ENCODE data around the gene CFAP68. TPM values are rescaled to one million over a fixed set of nuclear protein-coding genes. Genes with fewer than 3 reads are reported as not detected.

Gene CFAP68
- total and polyA plus RNA-seq, 2 of the 8 experiments (the other 6 are each of a cell fraction or from before 2014, with no cell fraction given), result 21.4 to 43.1 TPM

DNA sequence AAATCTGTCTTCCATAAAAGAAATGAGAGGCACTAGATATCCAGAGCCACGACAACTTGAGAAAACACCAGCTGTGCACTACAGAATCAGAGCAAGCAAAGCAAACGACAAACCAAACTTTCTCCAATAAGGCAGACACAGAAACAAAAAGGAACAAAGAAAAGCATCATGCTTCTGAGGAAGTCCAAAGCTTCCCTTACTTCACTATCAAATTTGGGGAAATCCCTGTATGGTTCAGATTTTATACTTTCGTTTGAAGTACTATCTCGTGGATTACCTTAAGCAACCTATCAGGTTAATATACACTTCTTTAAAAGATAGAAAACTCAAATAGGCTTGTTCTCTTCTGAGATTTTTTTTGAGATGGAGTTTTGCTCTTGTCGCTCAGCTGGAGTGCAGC lies 35.7 kb upstream of the CFAP68 start:
- H3K18ac ChIP-seq (ENCODE audit: extremely low read depth, low read length), result no peak overlapping the region
- no peak overlapping the region for H2BK5ac ChIP-seq (ENCODE audit: low read depth, low read length)
- peaks cover 0 to 5% (median 0%) of the 10 kb centered on the region in 4 experiments; a peak in 1 of 8 replicates for H3K36me3 ChIP-seq (ENCODE audit: control insufficient read depth in 2 of 4, insufficient read depth in 4 of 4, low read length in 3 of 4)
- no peaks in the 10 kb centered on the region for H3K23me2 ChIP-seq (ENCODE audit: low read depth, low read length)
- no peak overlapping the region for H2AK5ac ChIP-seq (ENCODE audit: low read depth, low read length)
- no peaks in the 10 kb centered on the region for H3K27me3 ChIP-seq (replicated peaks in 1 of 4; ENCODE audit: control insufficient read depth in 3 of 4, extremely low read depth in 1 of 4, insufficient read depth in 3 of 4, low read length in 3 of 4)
- no peaks in the 10 kb centered on the region for H3K79me2 ChIP-seq (ENCODE audit: control insufficient read depth in 1 of 2, insufficient read depth in 2 of 2, low read length in 2 of 2)
- H3K4me1 ChIP-seq (replicated peaks in 1 of 4; ENCODE audit: control insufficient read depth in 3 of 4, insufficient read depth in 4 of 4, low read length in 3 of 4), result peaks cover 0 to 7% (median 3%) of the 10 kb centered on the region in 4 experiments; a peak in 3 of 7 replicates
- no peak overlapping the region for H3K4ac ChIP-seq (replicated peaks; ENCODE audit: insufficient read length, low read depth, low read length)
- H2AFZ ChIP-seq (ENCODE audit: low read length), result no peak overlapping the region
- H2BK120ac ChIP-seq (replicated peaks; ENCODE audit: low read depth, low read length), result no peak overlapping the region
- POLR2A ChIA-PET (ENCODE audit: partially characterized antibody), result no interaction called here
- no peak overlapping the region for H4K91ac ChIP-seq (replicated peaks; ENCODE audit: insufficient read length, low read length)
- H3K27ac ChIP-seq (ENCODE audit: low read depth, low read length), result no peak overlapping the region
- no peaks in the 10 kb centered on the region for H3K9me3 ChIP-seq (ENCODE audit: insufficient read depth in 2 of 2, low read depth in 1 of 2, low read length in 1 of 2)
- no peak overlapping the region for H4K5ac ChIP-seq (ENCODE audit: insufficient read length, low read depth, low read length)
- H3K4me3 ChIP-seq (ENCODE audit: extremely low read depth in 1 of 4, insufficient read depth in 2 of 4, low read depth in 3 of 4, low read length in 4 of 4), result no peak overlapping the region
- no peak overlapping the region for H2BK15ac ChIP-seq (ENCODE audit: low read length)
- no peak overlapping the region for H3K4me2 ChIP-seq (ENCODE audit: insufficient read depth in 1 of 2, low read depth in 2 of 2, low read length in 2 of 2)
- no peaks in the 10 kb centered on the region for H4K20me1 ChIP-seq (replicated peaks in 1 of 2; ENCODE audit: control insufficient read depth in 1 of 2, insufficient read depth in 2 of 2, low read length in 2 of 2)
- H4K8ac ChIP-seq (ENCODE audit: extremely low read depth, insufficient read depth, low read length), result no peak overlapping the region
- FAIRE-seq (no peak), DNase-seq (ENCODE audit: low read depth in 1 of 2, low spot score in 2 of 2) (no peak)
- H3K56ac ChIP-seq (replicated peaks; ENCODE audit: insufficient read length, low read depth, low read length), result no peak overlapping the region
- no peak overlapping the region for H2BK12ac ChIP-seq (ENCODE audit: low read depth, low read length)
- H3K9ac ChIP-seq (replicated peaks in 1 of 4; ENCODE audit: extremely low read depth in 1 of 4, low read depth in 3 of 4, low read length in 3 of 4), result no peak overlapping the region
- no peaks in the 10 kb centered on the region for H3K79me1 ChIP-seq (ENCODE audit: low read depth, low read length)
- no peak overlapping the region for H3K14ac ChIP-seq (ENCODE audit: insufficient read length)
- H3K23ac ChIP-seq (ENCODE audit: insufficient read length), result no peak overlapping the region
- 90% methylated on average over 5 of the region's 5 CpGs; no CpG with 5 or more reads in 1 of the 2 experiments for WGBS, 2 experiments (ENCODE audit: extremely low coverage in 1 of 2, insufficient coverage in 1 of 2, insufficient read length in 1 of 2, insufficient replicate concordance in 2 of 2, low coverage in 1 of 2, low lambda C conversion rate in 2 of 2, missing lambda C conversion rate in 1 of 2)
- CTCF ChIA-PET (ENCODE audit: partially characterized antibody), result interaction anchor here (0.7 to 2.5 kb wide), 8 partner anchors 9 to 257 kb away, joined by 3 to 11 read pairs (median 4); partner anchors contain the start of gene ALG9
- no peak for TF ChIP-seq SP1 (IDR thresholded peaks at IDR 0.05; ENCODE audit: low read depth, low read length)
- no peak for TF ChIP-seq SRF (IDR thresholded peaks at IDR 0.05; ENCODE audit: low read depth, low read length)
- no peak for TF ChIP-seq TAF1 (IDR thresholded peaks at IDR 0.05; ENCODE audit: low read depth, low read length)
- no peak for TF ChIP-seq TBP (IDR thresholded peaks at IDR 0.05; ENCODE audit: low read depth, low read length)
- no peak for TF ChIP-seq GTF2F1 (IDR thresholded peaks at IDR 0.05; ENCODE audit: borderline replicate concordance, low read depth, low read length)
- no peak overlapping the region for H2BK20ac ChIP-seq (ENCODE audit: low read length)
